HAP-1 (cell line): ENCODE measurements around the gene ZNF202.

Experiments
- DNase-seq, 2 experiments: peaks; one replicate each; pipeline ENCODE4 v3.0.0-alpha.2; 2016 to 2020; ENCODE audit warnings: low spot score in 2 of 2
- H3K27me3 ChIP-seq: fragments of 250-450 bp; sonication (Bioruptor Pico); 2 replicates; pipeline ENCODE4 v1.5.1; 2020; ENCODE audit warnings: low read depth, mild to moderate bottlenecking, moderate library complexity
- H3K36me3 ChIP-seq: fragments of 250-450 bp; sonication (Bioruptor Pico); replicated peaks from 2 replicates; pipeline ENCODE4 v1.5.1; 2020; ENCODE audit warnings: mild to moderate bottlenecking
- H3K4me1 ChIP-seq: fragments of 250-450 bp; sonication (Bioruptor Pico); 2 replicates; pipeline ENCODE4 v1.5.1; 2020; ENCODE audit warnings: mild to moderate bottlenecking
- H3K4me3 ChIP-seq: fragments of 250-450 bp; sonication (Bioruptor Pico); 2 replicates; pipeline ENCODE4 v1.5.1; 2020; ENCODE audit warnings: mild to moderate bottlenecking, moderate library complexity
- H3K9me3 ChIP-seq: fragments of 250-450 bp; sonication (Bioruptor Pico); 2 replicates; pipeline ENCODE4 v1.5.1; 2020; ENCODE audit warnings: mild to moderate bottlenecking, moderate library complexity
- in situ Hi-C: fragments of 300-500 bp; cut with MboI; formaldehyde crosslinking; loops from 3 replicates; pipeline ENCODE4 v1.14.3; 2020; ENCODE audit warnings: low sequenced_read_pairs, inconsistent platforms, mixed read lengths

ZNF202 gene

DNA sequence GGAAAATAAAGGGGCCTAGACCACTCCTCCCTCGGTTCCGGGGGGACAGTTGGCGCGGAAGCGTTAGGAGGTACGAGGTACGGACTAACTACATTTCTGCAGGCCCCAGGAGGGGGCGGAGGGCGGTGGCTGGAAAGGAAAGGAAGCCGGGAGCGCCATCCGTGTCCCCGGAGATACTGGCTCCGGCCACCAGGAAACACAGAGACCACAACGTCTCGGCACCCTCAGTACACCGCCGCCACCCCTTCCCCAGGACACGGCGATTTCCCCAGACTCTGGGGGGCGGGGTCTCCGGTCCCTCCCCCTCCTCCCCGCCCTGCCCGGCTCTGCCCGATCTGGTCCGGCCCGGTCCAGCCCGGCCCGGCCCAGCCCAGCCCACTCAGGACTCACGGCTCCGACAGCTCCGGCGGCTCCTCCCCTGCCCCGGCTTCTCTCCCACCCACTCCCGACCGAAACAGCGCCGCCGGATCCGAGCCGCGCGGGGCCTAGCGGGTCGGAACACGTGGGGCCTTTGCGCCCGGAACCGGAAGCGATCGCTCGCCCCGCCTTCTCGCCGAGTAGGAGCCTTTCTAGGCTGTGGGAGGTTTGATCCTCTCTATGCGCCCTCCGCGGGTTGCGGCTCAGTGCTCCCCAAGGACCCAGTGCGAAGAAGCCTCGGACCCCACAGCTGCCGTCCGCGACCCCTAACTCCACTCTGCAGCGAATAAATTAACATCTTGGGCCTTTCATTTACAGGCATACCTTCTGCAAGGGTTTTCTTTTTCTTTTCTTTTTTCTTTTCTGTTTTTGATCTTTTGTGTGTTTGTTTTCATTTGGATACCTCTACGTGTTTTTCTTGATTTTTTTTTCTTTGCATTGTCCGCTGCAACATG, at the start of gene ZNF202:
Gene ZNF202, minus strand, starts transcription at position 502 of the 872 bp plus-strand sequence. CDS start 10,772 bp downstream, outside the sequence.
- DNase-seq, result peak; percentile 79 to 94
- Histone ChIP-seq H3K9me3 (peaks cover 9% of the 10 kb centered on the region; the same call in 1 of the 2 replicates), H3K4me1 (peaks cover 16% of the 10 kb centered on the region), H3K27me3 (no peaks in the 10 kb centered on the region), H3K4me3 (peak within 1 kb of the TSS; percentile 84), H3K36me3 (peaks cover 28% of the 10 kb centered on the region)
- in situ Hi-C loops, result no loop called here

DNA sequence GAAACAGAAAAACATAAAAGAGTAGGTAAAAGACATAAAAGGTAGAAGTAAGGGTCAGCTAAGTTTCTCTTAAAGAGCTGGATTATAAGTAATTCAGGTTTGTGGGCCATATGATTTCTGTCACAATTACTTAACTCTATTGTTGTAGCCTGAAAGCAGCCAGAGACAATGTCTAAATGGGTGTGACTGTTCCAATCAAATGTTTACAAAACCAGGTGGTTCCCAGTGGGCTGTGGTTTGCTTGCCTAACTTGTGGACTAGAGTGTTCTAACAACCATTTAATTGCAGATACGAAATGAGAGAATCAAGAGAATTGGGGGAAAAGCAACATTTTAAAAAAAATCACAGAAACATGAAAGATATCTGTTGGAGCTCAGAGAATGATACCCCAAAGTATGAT, 42.1 kb upstream of the ZNF202 start:
- peaks cover 8% of the 10 kb centered on the region; the same call in 1 of the 2 replicates for H3K4me1 ChIP-seq
- no peak for DNase-seq
- H3K4me3 ChIP-seq, result no peak overlapping the region
- H3K36me3 ChIP-seq, result no peaks in the 10 kb centered on the region
- in situ Hi-C loops, result no loop called here
- no peaks in the 10 kb centered on the region for H3K9me3 ChIP-seq
- H3K27me3 ChIP-seq, result no peaks in the 10 kb centered on the region

DNA sequence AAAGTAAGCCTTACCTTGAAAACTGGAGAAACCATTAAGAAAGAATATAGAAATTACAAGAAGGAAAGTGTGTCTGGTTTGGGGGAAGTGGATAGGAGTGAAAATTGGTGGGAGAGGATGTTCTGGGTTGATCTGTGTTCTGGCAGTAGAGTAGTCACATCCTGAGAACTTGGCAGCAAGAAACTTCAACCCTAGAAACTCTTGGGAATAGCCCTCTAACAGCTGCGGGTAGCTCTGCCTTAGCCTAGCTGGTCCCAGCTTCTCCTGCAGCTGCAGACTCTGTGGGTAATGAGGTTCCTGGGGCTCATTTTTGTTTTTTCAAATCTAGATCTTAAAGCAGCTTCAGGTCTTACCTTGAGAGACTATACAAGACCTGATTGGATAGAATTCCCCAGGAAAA, 37.1 kb upstream of the ZNF202 start:
- Histone ChIP-seq H3K27me3 (no peaks in the 10 kb centered on the region), H3K4me1 (peaks cover 8% of the 10 kb centered on the region)

DNA sequence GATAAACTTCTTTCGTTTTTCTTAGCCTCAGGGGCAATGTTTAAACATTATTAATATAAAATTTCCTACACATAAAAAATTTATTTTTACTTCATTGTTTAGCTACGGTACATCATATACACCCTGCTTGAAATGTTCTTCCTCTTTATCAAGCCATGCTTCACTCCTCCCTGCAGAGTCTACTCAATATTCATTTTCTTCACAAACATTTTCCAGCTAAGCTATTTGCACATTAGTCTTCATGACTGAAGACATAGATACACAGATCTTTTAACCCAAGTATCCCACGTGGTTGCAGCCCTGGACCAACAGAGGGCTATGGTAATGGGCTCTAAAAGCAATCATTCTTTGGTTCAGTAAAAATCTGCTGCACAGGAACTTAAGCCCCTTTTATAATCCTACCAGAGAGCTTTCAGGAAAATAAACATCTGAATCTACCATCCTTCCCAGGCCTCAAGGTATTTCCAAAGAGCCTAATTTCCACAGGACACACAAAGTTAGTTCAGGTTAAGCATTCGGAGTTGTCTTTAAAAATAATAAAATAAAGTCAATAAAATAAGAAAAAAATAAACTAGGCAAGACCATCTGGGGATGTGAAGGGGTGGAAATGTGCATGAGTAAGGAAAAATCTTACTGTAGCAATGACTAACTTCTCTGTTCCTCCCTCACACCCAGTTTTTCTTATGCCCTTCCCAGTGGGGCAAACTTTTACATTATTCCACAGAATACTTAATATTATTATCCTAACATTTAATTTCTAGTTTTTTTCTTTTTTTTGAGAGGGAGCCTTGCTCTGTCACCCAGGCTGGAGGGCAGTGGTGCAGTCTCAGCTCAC, 34.5 kb upstream of the ZNF202 start:
- H3K36me3 ChIP-seq, result no peaks in the 10 kb centered on the region
- H3K4me1 ChIP-seq, result peaks cover 8% of the 10 kb centered on the region
- H3K9me3 ChIP-seq, result no peaks in the 10 kb centered on the region
- DNase-seq, result no peak
- no peak overlapping the region for H3K4me3 ChIP-seq
- in situ Hi-C loops, result no loop called here
- no peaks in the 10 kb centered on the region for H3K27me3 ChIP-seq

More for the DNA sequence above, 37.1 kb upstream of the ZNF202 start:
- no peak for DNase-seq
- in situ Hi-C loops, result no loop called here
- Histone ChIP-seq H3K9me3 (no peaks in the 10 kb centered on the region), H3K36me3 (no peaks in the 10 kb centered on the region), H3K4me3 (no peak overlapping the region)

DNA sequence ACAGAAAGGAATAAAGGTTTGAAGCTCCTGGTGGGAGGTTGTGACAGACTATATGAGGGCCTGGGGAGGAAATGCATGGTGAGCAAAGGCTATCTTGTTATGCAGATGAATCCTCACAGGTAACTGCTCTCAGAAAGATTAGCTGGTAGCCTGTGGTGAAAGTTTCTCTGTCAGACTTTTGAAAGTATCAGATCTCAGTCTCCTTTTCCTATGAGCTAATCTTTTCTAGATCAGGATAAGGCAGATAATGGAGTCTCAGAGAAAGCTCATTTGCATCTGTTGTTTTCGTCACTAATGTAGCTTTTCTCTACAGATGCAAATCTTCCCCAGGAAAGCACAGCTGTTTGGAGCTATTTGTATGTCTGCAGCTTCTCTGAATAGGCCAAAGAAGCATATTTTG, 33.8 kb upstream of the ZNF202 start:
- Histone ChIP-seq H3K36me3 (no peaks in the 10 kb centered on the region), H3K27me3 (no peaks in the 10 kb centered on the region), H3K9me3 (no peaks in the 10 kb centered on the region), H3K4me3 (no peak overlapping the region), H3K4me1 (peaks cover 8% of the 10 kb centered on the region)
- no peak for DNase-seq
- in situ Hi-C loops, result no loop called here

DNA sequence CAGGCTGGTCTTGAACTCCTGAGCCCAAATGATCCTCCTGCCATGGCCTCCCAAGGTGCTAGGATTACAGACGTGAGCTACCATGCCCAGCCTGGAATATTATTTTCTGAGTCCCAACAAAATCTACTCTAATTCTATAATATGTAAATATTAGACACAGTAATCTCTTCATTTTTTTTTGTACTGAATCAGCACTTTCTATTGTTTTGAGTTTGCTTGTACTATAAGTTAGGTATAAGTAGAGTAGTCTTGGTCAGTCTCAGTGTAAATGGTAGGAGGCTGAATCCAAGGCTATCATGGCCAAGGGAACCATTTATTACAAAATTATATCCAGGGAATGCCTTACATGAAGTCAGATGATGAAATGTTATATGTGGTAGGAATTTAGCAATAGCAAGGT, 32.5 kb upstream of the ZNF202 start:
- no peak for DNase-seq
- Histone ChIP-seq H3K36me3 (no peaks in the 10 kb centered on the region), H3K27me3 (no peaks in the 10 kb centered on the region), H3K4me3 (no peak overlapping the region), H3K4me1 (peaks cover 8% of the 10 kb centered on the region), H3K9me3 (no peaks in the 10 kb centered on the region)
- in situ Hi-C loops, result no loop called here

DNA sequence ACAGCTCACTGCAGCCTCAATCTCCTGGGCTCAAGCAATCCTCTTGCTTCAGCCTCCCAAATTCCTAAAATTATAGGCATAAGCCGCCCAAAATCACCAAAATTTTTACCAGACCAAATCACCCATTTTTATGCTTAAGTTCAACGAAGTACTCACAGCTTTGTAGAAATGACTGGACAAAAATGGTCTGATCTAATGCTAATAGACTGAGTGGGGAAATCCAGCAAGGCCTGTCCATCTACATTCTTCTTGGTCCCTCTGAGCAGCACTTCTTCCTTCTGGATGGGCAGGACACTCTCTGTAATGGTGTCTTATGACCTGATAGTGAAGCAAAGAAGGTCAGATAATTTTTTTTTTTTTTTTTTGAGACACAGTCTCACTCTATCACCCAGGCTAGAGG, 31.6 kb upstream of the ZNF202 start:
- Histone ChIP-seq H3K9me3 (no peaks in the 10 kb centered on the region), H3K4me3 (no peak overlapping the region), H3K36me3 (no peaks in the 10 kb centered on the region), H3K27me3 (no peaks in the 10 kb centered on the region), H3K4me1 (peaks cover 8% of the 10 kb centered on the region)
- DNase-seq, result no peak
- in situ Hi-C loops, result no loop called here

DNA sequence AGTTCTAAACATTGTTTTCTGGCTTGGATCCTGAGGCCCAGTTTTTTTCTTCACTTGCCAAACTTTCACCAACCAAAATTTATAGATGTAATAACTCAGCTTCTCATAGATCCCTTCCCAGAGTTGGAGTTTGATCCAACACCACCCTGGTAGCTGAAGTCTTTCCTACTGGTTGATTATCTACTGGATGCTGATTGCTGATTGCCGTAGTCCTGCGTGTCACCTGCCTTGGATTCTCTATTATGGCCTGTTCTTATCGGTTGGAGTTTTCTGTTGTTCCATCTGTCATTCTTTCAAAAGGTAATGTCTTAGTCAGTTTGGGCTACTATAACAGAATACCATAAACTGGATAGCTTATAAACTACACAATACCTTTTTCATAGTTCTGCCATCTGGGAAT, 30.2 kb upstream of the ZNF202 start:
- Histone ChIP-seq H3K9me3 (no peaks in the 10 kb centered on the region), H3K4me3 (no peak overlapping the region), H3K27me3 (no peaks in the 10 kb centered on the region), H3K4me1 (no peaks in the 10 kb centered on the region), H3K36me3 (no peaks in the 10 kb centered on the region)
- DNase-seq, result no peak
- in situ Hi-C loops, result no loop called here

DNA sequence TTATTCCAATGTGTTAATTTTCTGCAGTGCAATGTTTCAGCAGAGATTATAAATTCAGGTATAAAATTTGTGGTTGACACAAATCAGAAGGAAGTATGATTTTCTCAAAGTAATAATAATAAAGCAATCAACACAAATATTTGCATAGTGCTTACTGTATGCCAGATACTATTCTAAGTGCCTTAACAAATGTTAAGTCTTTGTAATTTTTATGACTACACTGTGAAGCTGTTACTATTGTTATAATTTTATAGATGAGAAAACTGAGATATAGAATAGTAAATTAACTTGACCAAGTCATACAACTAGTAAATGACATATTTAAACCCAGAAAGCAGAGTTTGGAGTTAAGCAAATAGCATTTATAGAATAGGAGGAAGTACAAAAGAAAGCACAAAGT, 29.3 kb upstream of the ZNF202 start:
- in situ Hi-C loops, result no loop called here
- H3K9me3 ChIP-seq, result no peaks in the 10 kb centered on the region
- no peaks in the 10 kb centered on the region for H3K36me3 ChIP-seq
- H3K4me3 ChIP-seq, result no peak overlapping the region
- DNase-seq, result no peak
- H3K27me3 ChIP-seq, result no peaks in the 10 kb centered on the region
- H3K4me1 ChIP-seq, result no peaks in the 10 kb centered on the region

DNA sequence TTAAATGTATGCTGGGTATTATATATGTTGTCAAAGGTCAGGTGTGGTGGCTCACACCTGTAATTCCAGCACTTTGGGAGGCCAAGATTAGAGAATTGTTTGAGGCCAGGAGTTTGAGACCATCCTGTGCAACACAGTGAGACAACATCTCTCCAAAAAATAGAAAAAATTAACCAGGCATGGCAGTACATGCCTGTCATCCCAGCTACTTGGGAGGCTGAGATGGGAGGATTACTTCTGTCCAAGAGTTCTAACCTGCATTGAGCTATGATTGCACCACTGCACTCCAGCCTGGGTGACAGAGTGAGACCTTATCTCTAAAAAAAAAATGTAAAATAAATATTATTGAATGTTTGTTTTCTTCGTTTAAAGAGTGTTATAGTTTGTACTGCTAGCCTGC, 24.1 kb upstream of the ZNF202 start:
- DNase-seq, result no peak
- no peaks in the 10 kb centered on the region for H3K27me3 ChIP-seq
- in situ Hi-C loops, result no loop called here
- H3K36me3 ChIP-seq, result no peaks in the 10 kb centered on the region
- H3K9me3 ChIP-seq, result no peaks in the 10 kb centered on the region; the same call in 1 of the 2 replicates
- H3K4me1 ChIP-seq, result no peaks in the 10 kb centered on the region
- H3K4me3 ChIP-seq, result no peak overlapping the region

DNA sequence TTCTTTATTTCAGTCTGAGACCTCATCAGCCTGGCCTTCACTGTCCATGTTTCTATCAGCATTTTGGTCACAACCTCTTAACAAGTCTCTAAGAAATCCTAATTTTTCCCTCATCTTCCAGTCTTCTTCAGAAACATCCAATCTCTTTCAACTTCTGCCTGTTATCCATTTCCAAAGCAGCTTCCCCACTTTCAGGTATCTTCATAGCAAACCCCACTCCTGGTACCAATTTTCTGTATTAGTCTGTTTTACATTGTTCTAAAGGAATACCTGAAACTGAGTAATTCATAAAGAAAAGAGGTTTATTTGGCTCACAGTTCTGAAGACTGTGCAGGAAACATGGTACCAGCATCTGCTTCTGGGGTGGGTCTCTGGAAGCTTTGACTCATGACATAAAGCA, 21.0 kb upstream of the ZNF202 start:
- DNase-seq, result no peak
- in situ Hi-C loops, result no loop called here

DNA sequence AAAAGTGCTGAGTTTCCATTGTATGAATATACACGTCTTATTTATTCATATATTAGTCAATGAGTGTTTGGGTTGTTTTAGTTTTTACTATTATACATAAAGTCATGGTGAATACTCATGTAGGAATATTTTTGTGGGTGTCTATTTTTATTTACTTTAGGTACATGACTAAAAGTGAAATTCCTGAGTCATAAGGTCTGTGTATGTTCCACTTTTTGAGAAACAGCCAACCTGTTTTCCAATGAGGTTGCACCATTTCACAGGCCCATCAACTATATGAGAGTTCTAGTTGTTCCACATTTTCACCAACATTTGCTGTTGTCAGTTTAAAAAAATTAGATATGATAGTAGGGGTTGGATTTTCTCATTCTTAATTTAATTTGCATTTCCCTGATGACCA, 19.4 kb upstream of the ZNF202 start:
- no peak overlapping the region for H3K4me3 ChIP-seq
- H3K27me3 ChIP-seq, result peaks cover 10% of the 10 kb centered on the region
- no peak for DNase-seq
- H3K36me3 ChIP-seq, result no peaks in the 10 kb centered on the region
- H3K4me1 ChIP-seq, result no peaks in the 10 kb centered on the region
- in situ Hi-C loops, result no loop called here
- H3K9me3 ChIP-seq, result no peaks in the 10 kb centered on the region; the same call in 1 of the 2 replicates

More for the DNA sequence above, 21.0 kb upstream of the ZNF202 start:
- Histone ChIP-seq H3K4me1 (no peaks in the 10 kb centered on the region), H3K9me3 (no peaks in the 10 kb centered on the region; the same call in 1 of the 2 replicates), H3K36me3 (no peaks in the 10 kb centered on the region), H3K27me3 (peaks cover 6% of the 10 kb centered on the region), H3K4me3 (no peak overlapping the region)

DNA sequence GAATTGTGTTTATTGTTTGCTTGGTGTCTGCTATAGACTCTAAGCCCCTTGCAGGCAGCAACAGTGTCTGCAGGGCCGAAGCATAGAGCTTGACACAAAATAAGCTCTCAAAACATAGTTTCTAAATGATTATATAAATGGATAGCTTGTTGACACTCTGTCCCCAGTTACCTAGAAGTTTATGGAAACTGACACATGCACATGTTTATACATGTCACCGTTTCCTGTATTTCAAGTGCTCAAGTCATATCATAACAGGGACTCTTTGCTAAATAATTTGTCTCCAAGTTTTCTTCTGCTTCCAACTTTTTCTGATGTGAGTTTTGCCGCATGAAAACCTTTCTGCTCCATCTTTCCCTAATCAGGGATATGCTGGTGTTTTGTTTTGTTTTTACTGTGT, 16.5 kb upstream of the ZNF202 start:
- H3K4me1 ChIP-seq, result no peaks in the 10 kb centered on the region
- in situ Hi-C loops, result no loop called here
- no peaks in the 10 kb centered on the region for H3K36me3 ChIP-seq
- H3K9me3 ChIP-seq, result no peaks in the 10 kb centered on the region; the same call in 1 of the 2 replicates
- no peak for DNase-seq
- H3K27me3 ChIP-seq, result peaks cover 10% of the 10 kb centered on the region
- H3K4me3 ChIP-seq, result no peak overlapping the region

DNA sequence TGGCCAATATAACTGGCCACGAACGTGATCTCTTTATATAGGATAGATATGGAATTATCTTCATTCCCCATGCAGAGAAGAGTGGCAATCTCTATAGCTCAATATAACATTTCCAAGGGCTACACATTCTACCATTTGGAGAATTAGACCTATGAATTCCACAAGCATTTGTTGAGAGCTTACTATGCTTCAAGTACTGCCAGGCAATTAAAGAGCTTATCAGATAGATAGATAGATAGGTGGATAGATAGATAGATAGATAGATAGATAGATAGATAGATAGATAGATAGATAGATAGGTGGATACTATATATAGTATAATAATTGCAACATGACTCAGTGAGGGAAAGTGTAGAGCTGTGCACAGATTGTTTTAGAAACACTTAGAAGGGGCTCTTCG, 14.4 kb upstream of the ZNF202 start:
- no peak for DNase-seq

More for the DNA sequence above, 14.4 kb upstream of the ZNF202 start:
- no peaks in the 10 kb centered on the region for H3K4me1 ChIP-seq
- H3K4me3 ChIP-seq, result no peak overlapping the region
- H3K36me3 ChIP-seq, result no peaks in the 10 kb centered on the region
- in situ Hi-C loops, result no loop called here
- peaks cover 10% of the 10 kb centered on the region for H3K27me3 ChIP-seq
- no peaks in the 10 kb centered on the region for H3K9me3 ChIP-seq
